Natural killer cell (primary cell): Measurements from ENCODE around the gene BRD9. TPM values are rescaled to one million over a fixed set of nuclear protein-coding genes. Genes with fewer than 3 reads are reported as not detected.
"Not testable (repeated sequence)": the region's sequence is repeated elsewhere in the genome, so short reads cannot be mapped to it uniquely, and the experiment has no call there.

ENCODE experiments used
- ATAC-seq, 3 donors: fragments of 150-1000 bp in 2 of 3; fragments of 200-7000 bp in 1 of 3; cut with Tn5 transposase; 1 replicate in 1 of 3; 2 replicates in 2 of 3; pipeline ENCODE4 v1.10.0; 2021; ENCODE audit warnings: mild to moderate bottlenecking in 2 of 3, moderate library complexity in 2 of 3
- DNase-seq, 2 donors: peaks; one replicate each; pipeline versions ENCODE4 v3.0.0 to v3.0.0-alpha.2; 2013 to 2021; ENCODE audit warnings: mixed read lengths in 1 of 2
- H3K27ac ChIP-seq: one replicate; pipeline ENCODE4 v1.5.1; 2013; ENCODE audit warnings: mild to moderate bottlenecking, low read length
- H3K27me3 ChIP-seq: one replicate; pipeline ENCODE4 v1.6.1; 2013; ENCODE audit warnings: low read length; ENCODE audit not compliant: control insufficient read depth, insufficient read depth
- H3K36me3 ChIP-seq: one replicate; pipeline ENCODE4 v1.6.1; 2013; ENCODE audit warnings: low read length; ENCODE audit not compliant: control insufficient read depth, insufficient read depth
- H3K4me1 ChIP-seq: one replicate; pipeline ENCODE4 v1.6.1; 2013; ENCODE audit warnings: low read length; ENCODE audit not compliant: control insufficient read depth, insufficient read depth
- H3K4me3 ChIP-seq: one replicate; pipeline ENCODE4 v1.5.1; 2013; ENCODE audit warnings: low read length
- H3K9me3 ChIP-seq: one replicate; pipeline ENCODE4 v1.6.1; 2013; ENCODE audit warnings: low read length; ENCODE audit not compliant: control insufficient read depth, insufficient read depth
- H3K27ac Mint-ChIP-seq, 2 donors: one replicate each; pipeline ENCODE4 v1.8.0; 2022; ENCODE audit warnings: mild to moderate bottlenecking in 2 of 2, mixed read lengths in 2 of 2, moderate library complexity in 1 of 2
- H3K27me3 Mint-ChIP-seq, 2 donors: one replicate each; pipeline ENCODE4 v1.8.0; 2022; ENCODE audit warnings: low read depth in 2 of 2, mixed read lengths in 2 of 2
- H3K36me3 Mint-ChIP-seq: one replicate; pipeline ENCODE4 v1.8.0; 2022; ENCODE audit warnings: mixed read lengths
- H3K4me1 Mint-ChIP-seq, 2 donors: one replicate each; pipeline ENCODE4 v1.8.0; 2022; ENCODE audit warnings: mixed read lengths in 2 of 2
- H3K4me3 Mint-ChIP-seq: one replicate; pipeline ENCODE4 v1.8.0; 2022; ENCODE audit warnings: mild to moderate bottlenecking, moderate library complexity, mixed read lengths
- H3K9me3 Mint-ChIP-seq, 2 donors: one replicate each; pipeline ENCODE4 v1.8.0; 2022; ENCODE audit warnings: mixed read lengths in 2 of 2
- WGBS: methylation state at CpG from one replicate; pipeline ENCODE4 v1.1.7; 2013; ENCODE audit warnings: missing lambda C conversion rate; ENCODE audit not compliant: insufficient coverage; 5-methylcytosine and 5-hydroxymethylcytosine counted together
- intact Hi-C: fragments of 100-400 bp; cut with micrococcal nuclease; formaldehyde crosslinking; loops from one replicate; pipeline ENCODE4 v1.14.2; 2022
- total RNA-seq, 4 donors: library from RNA; stranded (reverse); fragments of 120-200 nt in 1 of 4; gene quantifications; one replicate each; pipeline versions ENCODE4 v1.2.3 to v1.2.4, GENCODE V29; 2013 to 2022
- TF ChIP-seq, protein P1 (sequence below): fragments of 200-600 bp; IDR thresholded peaks from one replicate; pipeline ENCODE4 v1.8.0; 2022; ENCODE audit warnings: antibody characterized with exemption

The BRD9 gene
- total RNA-seq, 3 donors from 2014 or later (not counting 1 experiment from before 2014, with no cell fraction given), result 59.7 to 80.0 (median 76.0) TPM

DNA sequence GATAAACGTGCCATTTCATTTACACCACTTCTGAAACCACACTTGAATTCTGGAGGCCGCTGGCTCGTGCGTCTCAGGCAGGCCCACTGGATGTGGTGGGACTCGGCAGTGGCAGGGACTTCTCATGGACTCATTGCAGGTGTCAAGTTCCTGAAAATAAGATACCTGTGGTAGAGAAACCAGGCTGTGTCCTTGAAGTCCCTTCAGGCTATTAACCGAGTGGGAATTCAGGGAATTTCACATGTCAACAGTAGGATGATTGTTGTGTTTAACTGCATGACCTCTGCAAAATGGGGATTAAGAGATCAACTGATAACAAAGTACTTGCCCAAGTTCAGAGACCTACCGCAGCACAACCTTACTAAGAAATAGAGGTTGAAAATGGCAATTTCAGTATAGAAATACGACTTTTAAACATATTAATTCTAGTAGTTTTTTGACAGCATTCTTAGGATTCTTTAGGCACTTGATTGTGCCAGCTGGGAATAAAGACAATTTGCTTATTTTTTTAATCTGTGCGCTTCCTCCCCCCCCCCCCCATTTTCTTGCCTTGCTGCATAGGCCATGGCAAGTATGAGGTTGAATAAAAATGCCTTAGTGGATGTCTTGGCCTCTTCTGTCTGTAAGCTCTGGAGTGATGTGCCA, 26.9 kb upstream of the BRD9 start:
- peaks cover 0 to 6% of the 10 kb centered on the region in 2 donors for H3K4me1 Mint-ChIP-seq
- ATAC-seq, result no peak

DNA sequence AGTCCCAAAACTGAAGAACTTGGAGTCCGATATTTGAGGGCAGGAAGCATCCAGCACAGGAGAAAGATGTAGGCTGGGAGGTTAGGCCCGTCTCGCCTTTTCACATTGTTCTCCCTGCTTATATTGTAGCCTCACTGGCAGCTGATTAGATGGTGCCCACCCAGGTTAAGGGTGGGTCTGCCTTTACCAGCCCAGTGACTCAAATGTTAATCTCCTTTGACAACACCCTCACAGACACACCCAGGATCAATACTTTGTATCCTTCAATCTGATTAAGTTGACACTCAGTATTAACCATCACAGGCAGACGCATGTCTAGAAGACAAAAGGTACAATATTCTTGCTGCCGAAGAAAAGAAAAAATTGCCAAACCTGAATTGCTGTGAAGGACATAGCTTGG, 26.1 kb upstream of the BRD9 start:
- H3K36me3 Mint-ChIP-seq, H3K4me3 ChIP-seq, intact Hi-C loops, DNase-seq, H3K9me3 Mint-ChIP-seq, ATAC-seq, H3K27ac ChIP-seq, H3K27me3 ChIP-seq, H3K4me3 Mint-ChIP-seq, H3K4me1 ChIP-seq, H3K27me3 Mint-ChIP-seq, H3K9me3 ChIP-seq, H3K36me3 ChIP-seq, H3K27ac Mint-ChIP-seq, H3K4me1 Mint-ChIP-seq: not testable (repeated sequence)
- 98% methylated on average over 5 of the region's 5 CpGs for WGBS

More for the DNA sequence above, 26.9 kb upstream of the BRD9 start:
- H3K36me3 ChIP-seq, result no peaks in the 10 kb centered on the region
- H3K27me3 ChIP-seq, result no peaks in the 10 kb centered on the region
- Mint-ChIP-seq H3K36me3 (no peaks in the 10 kb centered on the region), H3K27me3 (peaks cover 0 to 6% of the 10 kb centered on the region in 2 donors), H3K27ac (no peak overlapping the region), H3K4me3 (no peak overlapping the region), H3K9me3 (no peaks in the 10 kb centered on the region)
- no peak for DNase-seq
- no peaks in the 10 kb centered on the region for H3K4me1 ChIP-seq
- no peaks in the 10 kb centered on the region for H3K9me3 ChIP-seq
- intact Hi-C loops, result no loop called here
- 90% methylated on average over 7 of the region's 9 CpGs for WGBS
- TF ChIP-seq, protein P1, sequence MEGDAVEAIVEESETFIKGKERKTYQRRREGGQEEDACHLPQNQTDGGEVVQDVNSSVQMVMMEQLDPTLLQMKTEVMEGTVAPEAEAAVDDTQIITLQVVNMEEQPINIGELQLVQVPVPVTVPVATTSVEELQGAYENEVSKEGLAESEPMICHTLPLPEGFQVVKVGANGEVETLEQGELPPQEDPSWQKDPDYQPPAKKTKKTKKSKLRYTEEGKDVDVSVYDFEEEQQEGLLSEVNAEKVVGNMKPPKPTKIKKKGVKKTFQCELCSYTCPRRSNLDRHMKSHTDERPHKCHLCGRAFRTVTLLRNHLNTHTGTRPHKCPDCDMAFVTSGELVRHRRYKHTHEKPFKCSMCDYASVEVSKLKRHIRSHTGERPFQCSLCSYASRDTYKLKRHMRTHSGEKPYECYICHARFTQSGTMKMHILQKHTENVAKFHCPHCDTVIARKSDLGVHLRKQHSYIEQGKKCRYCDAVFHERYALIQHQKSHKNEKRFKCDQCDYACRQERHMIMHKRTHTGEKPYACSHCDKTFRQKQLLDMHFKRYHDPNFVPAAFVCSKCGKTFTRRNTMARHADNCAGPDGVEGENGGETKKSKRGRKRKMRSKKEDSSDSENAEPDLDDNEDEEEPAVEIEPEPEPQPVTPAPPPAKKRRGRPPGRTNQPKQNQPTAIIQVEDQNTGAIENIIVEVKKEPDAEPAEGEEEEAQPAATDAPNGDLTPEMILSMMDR, result no peak
- H3K27ac ChIP-seq, result no peak overlapping the region
- H3K4me3 ChIP-seq, result no peak overlapping the region

DNA sequence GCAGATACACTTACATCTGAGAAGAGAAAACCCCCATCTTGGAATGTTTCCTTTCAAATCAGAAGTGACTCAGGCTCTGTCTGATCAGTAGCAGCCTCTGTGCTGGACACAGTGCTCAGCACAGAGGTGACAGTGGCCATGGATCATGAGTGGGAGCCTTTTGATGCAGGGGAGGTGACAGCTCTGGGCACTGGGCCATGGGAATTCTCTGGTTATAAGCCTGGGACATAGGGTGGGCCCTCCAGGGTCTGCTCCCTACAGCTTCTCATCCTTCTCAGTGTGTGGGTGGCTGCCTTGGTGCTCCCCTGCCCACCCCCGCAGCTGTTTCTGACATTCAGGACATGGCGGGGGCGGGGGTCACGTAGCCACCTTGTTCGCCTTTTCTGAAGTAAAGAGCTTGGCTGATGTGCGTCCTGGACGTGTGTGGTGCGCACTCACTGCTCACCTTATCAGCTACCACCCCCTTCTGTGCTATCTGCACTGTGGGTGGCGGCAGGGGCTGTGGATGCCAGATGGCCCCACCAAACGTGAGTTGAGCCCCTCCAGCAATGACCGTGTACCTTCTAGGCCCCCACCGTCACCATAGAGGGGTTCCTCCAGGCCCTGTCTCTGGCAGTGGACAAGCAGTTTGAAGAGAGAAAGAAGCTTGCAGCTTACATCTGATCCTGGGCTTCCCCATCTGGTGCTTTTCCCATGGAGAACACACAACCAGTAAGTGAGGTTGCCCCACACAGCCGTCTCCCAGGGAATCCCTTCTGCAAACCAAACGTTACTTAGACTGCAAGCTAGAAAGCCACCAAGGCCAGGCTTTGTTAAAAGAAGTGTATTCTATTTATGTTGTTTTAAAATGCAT, 24.1 kb upstream of the BRD9 start:
- DNase-seq (no peak), ATAC-seq (no peak)
- H3K4me3 ChIP-seq, result no peak overlapping the region
- no peaks in the 10 kb centered on the region for H3K27me3 ChIP-seq
- WGBS, result 95% methylated on average over 14 of the region's 14 CpGs
- Mint-ChIP-seq H3K27ac (no peak overlapping the region), H3K36me3 (no peaks in the 10 kb centered on the region), H3K4me3 (no peak overlapping the region), H3K27me3 (no peaks in the 10 kb centered on the region), H3K9me3 (no peaks in the 10 kb centered on the region), H3K4me1 (no peaks in the 10 kb centered on the region)
- no peaks in the 10 kb centered on the region for H3K9me3 ChIP-seq
- intact Hi-C loops, result no loop called here
- no peaks in the 10 kb centered on the region for H3K36me3 ChIP-seq
- no peak overlapping the region for H3K27ac ChIP-seq
- TF ChIP-seq, protein P1, result no peak
- H3K4me1 ChIP-seq, result no peaks in the 10 kb centered on the region

DNA sequence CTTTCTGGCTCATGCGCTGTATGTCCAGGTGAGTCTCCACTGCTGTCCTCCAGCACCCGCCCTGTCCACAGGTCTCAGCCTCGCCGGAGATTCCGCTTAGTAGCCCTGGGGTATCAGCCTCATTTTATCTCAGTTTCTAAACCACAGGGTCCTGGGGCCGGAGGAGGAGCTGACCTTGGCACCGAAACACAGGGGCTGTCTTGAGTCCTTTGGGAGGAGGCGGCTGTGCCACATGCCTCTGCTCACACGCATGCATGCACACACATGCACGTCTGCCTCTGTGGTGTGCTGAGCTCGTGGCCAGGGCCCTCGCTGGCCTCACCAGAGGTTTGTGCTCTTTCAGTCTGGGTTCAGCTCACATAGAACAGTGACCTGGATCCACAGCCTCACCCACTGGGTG, 23.3 kb upstream of the BRD9 start:
- Mint-ChIP-seq H3K9me3 (no peaks in the 10 kb centered on the region), H3K4me3 (no peak overlapping the region), H3K27ac (no peak overlapping the region), H3K27me3 (no peaks in the 10 kb centered on the region), H3K36me3 (no peaks in the 10 kb centered on the region), H3K4me1 (no peaks in the 10 kb centered on the region)
- no peak for ATAC-seq
- Histone ChIP-seq H3K27me3 (no peaks in the 10 kb centered on the region), H3K4me1 (no peaks in the 10 kb centered on the region), H3K27ac (no peak overlapping the region), H3K4me3 (no peak overlapping the region), H3K36me3 (no peaks in the 10 kb centered on the region), H3K9me3 (no peaks in the 10 kb centered on the region)
- DNase-seq, result no peak
- TF ChIP-seq, protein P1, result no peak
- WGBS, result 95% methylated on average over 12 of the region's 12 CpGs
- intact Hi-C loops, result no loop called here

DNA sequence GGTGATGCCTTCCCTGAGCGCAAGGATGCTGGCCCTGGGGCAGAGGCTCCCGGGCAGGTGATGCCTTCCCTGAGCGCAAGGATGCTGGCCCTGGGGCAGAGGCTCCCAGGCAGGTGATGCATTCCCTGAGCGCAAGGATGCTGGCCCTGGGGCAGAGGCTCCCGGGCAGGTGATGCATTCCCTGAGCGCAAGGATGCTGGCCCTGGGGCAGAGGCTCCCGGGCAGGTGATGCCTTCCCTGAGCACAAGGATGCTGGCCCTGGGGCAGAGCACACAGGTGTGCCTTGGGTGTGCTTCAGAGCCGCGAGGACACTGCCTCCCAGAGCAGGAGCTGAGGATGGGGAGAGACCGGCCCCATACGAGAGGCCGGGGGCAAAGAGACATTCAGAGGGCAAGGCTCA, 22.7 kb upstream of the BRD9 start:
- H3K4me1 ChIP-seq, H3K9me3 Mint-ChIP-seq, H3K27ac ChIP-seq, H3K4me3 ChIP-seq, DNase-seq, H3K27ac Mint-ChIP-seq, H3K4me3 Mint-ChIP-seq, H3K36me3 Mint-ChIP-seq, H3K36me3 ChIP-seq, H3K9me3 ChIP-seq, H3K27me3 Mint-ChIP-seq, H3K4me1 Mint-ChIP-seq, H3K27me3 ChIP-seq, ATAC-seq, intact Hi-C loops: not testable (repeated sequence)
- 96% methylated on average over 12 of the region's 12 CpGs for WGBS
